HepG2 (cell line): ENCODE measurements around the gene TBCCD1. TPM values are rescaled to one million over a fixed set of nuclear protein-coding genes. Genes with fewer than 3 reads are reported as not detected.
A peak's percentile ranks its signal among the peaks of the same experiment; 100 is the strongest.

Source experiments
- HNF4A ChIP-seq: sonication (generic); formaldehyde crosslinking; IDR thresholded peaks from 2 replicates; pipeline ENCODE4 v1.4.0; 2020; ENCODE audit warnings: missing genetic modification reagents
- MLXIP ChIP-seq: sonication (generic); formaldehyde crosslinking; IDR thresholded peaks from 2 replicates; pipeline ENCODE4 v1.9.0; 2021; ENCODE audit warnings: missing genetic modification reagents, borderline replicate concordance
- NCOA1 ChIP-seq: sonication (generic); formaldehyde crosslinking; IDR thresholded peaks from 2 replicates; pipeline ENCODE4 v1.9.0; 2021; ENCODE audit warnings: missing genetic modification reagents
- NFYB ChIP-seq: sonication (generic); formaldehyde crosslinking; IDR thresholded peaks from 2 replicates; pipeline ENCODE4 v1.4.0; 2020; ENCODE audit warnings: missing genetic modification reagents
- NFYC ChIP-seq: IDR thresholded peaks from 2 replicates; pipeline ENCODE4 v1.6.1; 2016; ENCODE audit warnings: missing genetic modification reagents, missing compliant biosample characterization
- NONO ChIP-seq, 2 experiments: fragments of 450-650 bp in 1 of 2; sonication (generic) in 1 of 2; formaldehyde crosslinking in 1 of 2; IDR thresholded peaks in 1 of 2; conservative IDR thresholded peaks in 1 of 2; 2 replicates each; pipeline versions ENCODE4 v1.6.1 to v1.8.0; 2017 to 2022; ENCODE audit warnings: mild to moderate bottlenecking in 1 of 2, missing genetic modification reagents in 1 of 2, moderate library complexity in 1 of 2
- PHF21A ChIP-seq: sonication (generic); formaldehyde crosslinking; IDR thresholded peaks from 2 replicates; pipeline ENCODE4 v1.5.0; 2020; ENCODE audit warnings: mild to moderate bottlenecking, missing genetic modification reagents
- POLR2AphosphoS5 ChIP-seq: IDR thresholded peaks from 2 replicates; pipeline ENCODE4 v1.6.1; 2012; ENCODE audit warnings: low read depth, low read length
- RXRB ChIP-seq: IDR thresholded peaks from 2 replicates; pipeline ENCODE4 v1.6.1; 2016; ENCODE audit warnings: borderline replicate concordance, missing genetic modification reagents, missing compliant biosample characterization
- SALL1 ChIP-seq: sonication (generic); formaldehyde crosslinking; IDR thresholded peaks from 2 replicates; pipeline ENCODE4 v1.8.0; 2022; ENCODE audit warnings: mild to moderate bottlenecking, missing genetic modification reagents
- SKI ChIP-seq: fragments of 450-650 bp; IDR thresholded peaks from one replicate; pipeline ENCODE4 v1.6.1; 2018; ENCODE audit warnings: mild to moderate bottlenecking; ENCODE audit not compliant: partially characterized antibody
- ZNF333 ChIP-seq: sonication (generic); formaldehyde crosslinking; IDR thresholded peaks from 2 replicates; pipeline ENCODE4 v1.4.0; 2020; ENCODE audit warnings: mild to moderate bottlenecking, missing genetic modification reagents, borderline replicate concordance
- ZNF337 ChIP-seq: sonication (generic); formaldehyde crosslinking; IDR thresholded peaks from 2 replicates; pipeline ENCODE4 v1.5.1; 2020; ENCODE audit warnings: missing genetic modification reagents, low read depth, mild to moderate bottlenecking, borderline replicate concordance
- ZNF501 ChIP-seq: sonication (generic); formaldehyde crosslinking; IDR thresholded peaks from 2 replicates; pipeline ENCODE4 v1.5.1; 2020; ENCODE audit warnings: mild to moderate bottlenecking, moderate library complexity, missing genetic modification reagents
- ZNF670 ChIP-seq: sonication (generic); formaldehyde crosslinking; IDR thresholded peaks from 2 replicates; pipeline ENCODE4 v1.8.0; 2022; ENCODE audit warnings: mild to moderate bottlenecking, missing genetic modification reagents, borderline replicate concordance
- ZNF678 ChIP-seq: sonication (generic); formaldehyde crosslinking; IDR thresholded peaks from 2 replicates; pipeline ENCODE4 v1.4.0; 2020; ENCODE audit warnings: mild to moderate bottlenecking, missing genetic modification reagents
- polyA plus RNA-seq, 8 experiments: library from polyadenylated mRNA; depleted of rRNA in 3 of 8; stranded (reverse) in 7 of 8; unstranded in 1 of 8; fragments of >200 nt; fragmentation: Illumina TruSeq in 4 of 8; extraction: Trizol in 4 of 8; gene quantifications; 2 replicates each; pipeline versions ENCODE4 v1.2.1 to v1.2.3, GENCODE V29; 2011 to 2016; ENCODE audit warnings: low read depth in 4 of 8, missing spikeins in 1 of 8, mixed read lengths in 1 of 8; ENCODE audit not compliant: insufficient read depth in 1 of 8
- total RNA-seq, 5 experiments: library from RNA; depleted of rRNA; stranded (reverse); fragments of >200 nt; fragmentation: Illumina TruSeq; extraction: Trizol; gene quantifications; 2 replicates each; pipeline ENCODE4 v1.2.3, GENCODE V29; 2016; ENCODE audit warnings: low read depth in 1 of 5
- TF ChIP-seq, protein P1 (sequence below): IDR thresholded peaks from 2 replicates; pipeline ENCODE4 v1.6.1; 2016; ENCODE audit warnings: missing genetic modification reagents, missing compliant biosample characterization
- TF ChIP-seq, protein P2 (sequence below): sonication (generic); formaldehyde crosslinking; IDR thresholded peaks from 2 replicates; pipeline ENCODE4 v1.5.1; 2020; ENCODE audit warnings: mild to moderate bottlenecking, missing genetic modification reagents
- TF ChIP-seq, protein P3 (sequence below): sonication (generic); formaldehyde crosslinking; IDR thresholded peaks from 2 replicates; pipeline ENCODE4 v1.5.0; 2020; ENCODE audit warnings: mild to moderate bottlenecking, missing genetic modification reagents, borderline replicate concordance
- TF ChIP-seq, protein P4 (sequence below): sonication (generic); formaldehyde crosslinking; IDR thresholded peaks from 2 replicates; pipeline ENCODE4 v1.5.1; 2020; ENCODE audit warnings: missing genetic modification reagents, mild to moderate bottlenecking, borderline replicate concordance

The TBCCD1 gene
- total and polyA plus RNA-seq, 2 of the 13 experiments (the other 11 are each of a cell fraction or from before 2014, with no cell fraction given), result 13.6 to 16.2 TPM

DNA sequence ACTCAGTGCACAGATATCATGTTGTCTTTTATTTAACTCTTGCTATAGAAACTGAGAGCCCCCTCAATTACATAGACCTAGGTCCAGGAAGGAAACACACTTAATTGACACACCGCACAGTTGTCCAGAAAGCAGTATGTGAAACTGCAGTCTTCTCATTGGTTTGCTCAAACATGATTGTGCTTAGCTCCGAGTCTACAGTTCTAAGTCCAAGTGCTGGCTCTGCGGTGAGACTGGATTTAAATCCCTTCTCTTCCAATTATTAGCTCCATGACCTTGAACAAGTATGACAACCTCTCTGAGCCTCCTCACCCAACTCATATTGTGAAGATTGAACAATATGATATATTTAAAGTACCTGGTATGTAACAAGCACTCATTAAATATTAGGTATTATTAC is 26.7 kb upstream of the TBCCD1 start (continued):
- TF ChIP-seq, protein P1, sequence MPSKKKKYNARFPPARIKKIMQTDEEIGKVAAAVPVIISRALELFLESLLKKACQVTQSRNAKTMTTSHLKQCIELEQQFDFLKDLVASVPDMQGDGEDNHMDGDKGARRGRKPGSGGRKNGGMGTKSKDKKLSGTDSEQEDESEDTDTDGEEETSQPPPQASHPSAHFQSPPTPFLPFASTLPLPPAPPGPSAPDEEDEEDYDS (CRISPR knock-in tag), result peak; percentile 58
- TF ChIP-seq MLXIP (CRISPR knock-in tag), result no peak
- no peak for TF ChIP-seq NONO (IDR thresholded peaks at IDR 0.05)
- TF ChIP-seq NONO (CRISPR knock-in tag; conservative IDR thresholded peaks at IDR 0.05), result no peak
- no peak for TF ChIP-seq ZNF678 (CRISPR knock-in tag)
- TF ChIP-seq RXRB (CRISPR knock-in tag), result no peak; the same call in none of the 2 replicates
- no peak for TF ChIP-seq ZNF670 (CRISPR knock-in tag)
- 0 out of 2 replicates have a peak, but pooled peaks have one; percentile 16 for TF ChIP-seq SALL1 (CRISPR knock-in tag)
- TF ChIP-seq, protein P2, sequence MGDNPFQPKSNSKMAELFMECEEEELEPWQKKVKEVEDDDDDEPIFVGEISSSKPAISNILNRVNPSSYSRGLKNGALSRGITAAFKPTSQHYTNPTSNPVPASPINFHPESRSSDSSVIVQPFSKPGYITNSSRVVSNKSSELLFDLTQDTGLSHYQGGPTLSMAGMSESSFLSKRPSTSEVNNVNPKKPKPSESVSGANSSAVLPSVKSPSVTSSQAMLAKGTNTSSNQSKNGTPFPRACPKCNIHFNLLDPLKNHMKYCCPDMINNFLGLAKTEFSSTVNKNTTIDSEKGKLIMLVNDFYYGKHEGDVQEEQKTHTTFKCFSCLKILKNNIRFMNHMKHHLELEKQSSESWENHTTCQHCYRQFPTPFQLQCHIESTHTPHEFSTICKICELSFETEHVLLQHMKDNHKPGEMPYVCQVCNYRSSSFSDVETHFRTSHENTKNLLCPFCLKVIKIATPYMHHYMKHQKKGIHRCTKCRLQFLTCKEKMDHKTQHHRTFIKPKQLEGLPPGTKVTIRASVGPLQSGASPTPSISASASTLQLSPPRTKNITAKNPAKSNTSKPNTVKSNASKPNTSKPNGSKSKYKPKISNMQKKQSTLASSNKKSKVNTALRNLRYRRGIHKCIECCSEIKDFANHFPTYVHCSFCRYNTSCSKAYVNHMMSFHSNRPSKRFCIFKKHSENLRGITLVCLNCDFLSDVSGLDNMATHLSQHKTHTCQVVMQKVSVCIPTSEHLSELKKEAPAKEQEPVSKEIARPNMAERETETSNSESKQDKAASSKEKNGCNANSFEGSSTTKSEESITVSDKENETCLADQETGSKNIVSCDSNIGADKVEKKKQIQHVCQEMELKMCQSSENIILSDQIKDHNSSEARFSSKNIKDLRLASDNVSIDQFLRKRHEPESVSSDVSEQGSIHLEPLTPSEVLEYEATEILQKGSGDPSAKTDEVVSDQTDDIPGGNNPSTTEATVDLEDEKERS, result no peak
- TF ChIP-seq NCOA1 (CRISPR knock-in tag), result 0 out of 2 replicates have a peak, but pooled peaks have one; percentile 34
- TF ChIP-seq HNF4A, result peak; percentile 90
- no peak for TF ChIP-seq SKI
- TF ChIP-seq ZNF333, result no peak
- no peak for TF ChIP-seq ZNF337 (CRISPR knock-in tag)
- peak; percentile 79 for TF ChIP-seq NFYB
- peak; percentile 36; the same call in 1 of the 2 replicates for TF ChIP-seq PHF21A (CRISPR knock-in tag)
- peak; percentile 70 for TF ChIP-seq NFYC (CRISPR knock-in tag)
- peak; percentile 43; the same call in 1 of the 2 replicates for TF ChIP-seq POLR2AphosphoS5
- TF ChIP-seq, protein P3, sequence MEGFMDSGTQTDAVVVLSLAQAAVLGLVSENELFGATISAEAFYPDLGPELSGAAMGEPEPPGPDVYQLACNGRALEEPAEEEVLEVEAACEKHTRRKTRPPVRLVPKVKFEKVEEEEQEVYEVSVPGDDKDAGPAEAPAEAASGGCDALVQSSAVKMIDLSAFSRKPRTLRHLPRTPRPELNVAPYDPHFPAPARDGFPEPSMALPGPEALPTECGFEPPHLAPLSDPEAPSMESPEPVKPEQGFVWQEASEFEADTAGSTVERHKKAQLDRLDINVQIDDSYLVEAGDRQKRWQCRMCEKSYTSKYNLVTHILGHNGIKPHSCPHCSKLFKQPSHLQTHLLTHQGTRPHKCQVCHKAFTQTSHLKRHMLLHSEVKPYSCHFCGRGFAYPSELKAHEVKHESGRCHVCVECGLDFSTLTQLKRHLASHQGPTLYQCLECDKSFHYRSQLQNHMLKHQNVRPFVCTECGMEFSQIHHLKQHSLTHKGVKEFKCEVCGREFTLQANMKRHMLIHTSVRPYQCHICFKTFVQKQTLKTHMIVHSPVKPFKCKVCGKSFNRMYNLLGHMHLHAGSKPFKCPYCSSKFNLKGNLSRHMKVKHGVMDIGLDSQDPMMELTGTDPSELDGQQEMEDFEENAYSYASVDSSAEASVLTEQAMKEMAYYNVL (CRISPR knock-in tag), result no peak
- TF ChIP-seq, protein P4, sequence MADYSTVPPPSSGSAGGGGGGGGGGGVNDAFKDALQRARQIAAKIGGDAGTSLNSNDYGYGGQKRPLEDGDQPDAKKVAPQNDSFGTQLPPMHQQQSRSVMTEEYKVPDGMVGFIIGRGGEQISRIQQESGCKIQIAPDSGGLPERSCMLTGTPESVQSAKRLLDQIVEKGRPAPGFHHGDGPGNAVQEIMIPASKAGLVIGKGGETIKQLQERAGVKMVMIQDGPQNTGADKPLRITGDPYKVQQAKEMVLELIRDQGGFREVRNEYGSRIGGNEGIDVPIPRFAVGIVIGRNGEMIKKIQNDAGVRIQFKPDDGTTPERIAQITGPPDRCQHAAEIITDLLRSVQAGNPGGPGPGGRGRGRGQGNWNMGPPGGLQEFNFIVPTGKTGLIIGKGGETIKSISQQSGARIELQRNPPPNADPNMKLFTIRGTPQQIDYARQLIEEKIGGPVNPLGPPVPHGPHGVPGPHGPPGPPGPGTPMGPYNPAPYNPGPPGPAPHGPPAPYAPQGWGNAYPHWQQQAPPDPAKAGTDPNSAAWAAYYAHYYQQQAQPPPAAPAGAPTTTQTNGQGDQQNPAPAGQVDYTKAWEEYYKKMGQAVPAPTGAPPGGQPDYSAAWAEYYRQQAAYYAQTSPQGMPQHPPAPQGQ (CRISPR knock-in tag), result no peak
- TF ChIP-seq ZNF501 (CRISPR knock-in tag), result no peak
